ENCODE data around the gene GARRE1.
A peak's percentile ranks its signal among the peaks of the same experiment; 100 is the strongest.

The GARRE1 gene

GRCh38 chr19:34230820-34231219, 23.5 kb upstream of the GARRE1 start:
- TF ChIP-seq PATZ1 (CRISPR knock-in tag; IDR thresholded peaks at IDR 0.05; ENCODE audit: borderline replicate concordance) (no peak), ESRRG (CRISPR knock-in tag; IDR thresholded peaks at IDR 0.05) (no peak), ZFP30 (CRISPR knock-in tag; IDR thresholded peaks at IDR 0.05) (no peak), TSHZ2 (CRISPR knock-in tag; IDR thresholded peaks at IDR 0.05) (no peak), TCF4 (CRISPR knock-in tag; IDR thresholded peaks at IDR 0.05; ENCODE audit: borderline replicate concordance) (no peak), CREB5 (CRISPR knock-in tag; IDR thresholded peaks at IDR 0.05; ENCODE audit: low read depth) (no peak), ZFP3 (CRISPR knock-in tag; IDR thresholded peaks at IDR 0.05) (no peak), CSRNP3 (CRISPR knock-in tag; IDR thresholded peaks at IDR 0.05) (no peak), GLIS3 (CRISPR knock-in tag; IDR thresholded peaks at IDR 0.05) (no peak), ZC3H10 (CRISPR knock-in tag; IDR thresholded peaks at IDR 0.05) (no peak), ZNF565 (CRISPR knock-in tag; conservative IDR thresholded peaks at IDR 0.05; ENCODE audit: low read depth) (no peak), ZNF8 (CRISPR knock-in tag; IDR thresholded peaks at IDR 0.05) (no peak), OSR1 (CRISPR knock-in tag; IDR thresholded peaks at IDR 0.05) (no peak)
- ATAC-seq: no peak

- TF ChIP-seq ZFP3 (CRISPR knock-in tag; IDR thresholded peaks at IDR 0.05) (no peak), ISL1 (CRISPR knock-in tag; IDR thresholded peaks at IDR 0.05) (no peak), TOX (CRISPR knock-in tag; IDR thresholded peaks at IDR 0.05; ENCODE audit: borderline replicate concordance) (no peak)
- ATAC-seq: no peak
Observed at GRCh38 chr19:34231439-34231838, 22.9 kb upstream of the GARRE1 start.

GRCh38 chr19:34232566-34233481, 21.5 kb upstream of the GARRE1 start:
- TF ChIP-seq CSDC2 (CRISPR knock-in tag; IDR thresholded peaks at IDR 0.05) (peak; percentile 38; the same call in 1 of the 2 replicates), ZNF70 (CRISPR knock-in tag; IDR thresholded peaks at IDR 0.05) (no peak)
- ATAC-seq: peak; percentile 92

GRCh38 chr19:34235425-34235940, 18.9 kb upstream of the GARRE1 start:
- ATAC-seq: no peak
- no peak for TF ChIP-seq BACH2 (CRISPR knock-in tag; IDR thresholded peaks at IDR 0.05; ENCODE audit: borderline replicate concordance)
- TF ChIP-seq ZFP3 (CRISPR knock-in tag; IDR thresholded peaks at IDR 0.05): no peak
- TF ChIP-seq POU6F1 (CRISPR knock-in tag; IDR thresholded peaks at IDR 0.05; ENCODE audit: borderline replicate concordance, low read depth): no peak
- TF ChIP-seq PPARA (CRISPR knock-in tag; IDR thresholded peaks at IDR 0.05; ENCODE audit: borderline replicate concordance): no peak
- TF ChIP-seq ZNF565 (CRISPR knock-in tag; conservative IDR thresholded peaks at IDR 0.05; ENCODE audit: low read depth): no peak
- TF ChIP-seq ESRRG (CRISPR knock-in tag; IDR thresholded peaks at IDR 0.05): no peak
- TF ChIP-seq RARB (CRISPR knock-in tag; IDR thresholded peaks at IDR 0.05): no peak
- TF ChIP-seq TOX (CRISPR knock-in tag; IDR thresholded peaks at IDR 0.05; ENCODE audit: borderline replicate concordance): no peak
- no peak for TF ChIP-seq ISL1 (CRISPR knock-in tag; IDR thresholded peaks at IDR 0.05)
- TF ChIP-seq TSHZ2 (CRISPR knock-in tag; IDR thresholded peaks at IDR 0.05): no peak
- no peak for TF ChIP-seq CSRNP3 (CRISPR knock-in tag; IDR thresholded peaks at IDR 0.05)
- TF ChIP-seq TCF4 (CRISPR knock-in tag; IDR thresholded peaks at IDR 0.05; ENCODE audit: borderline replicate concordance): no peak

All from SK-N-SH treated with all-trans-retinoic acid at 6 μM for 48 hours (cell line).